ENCODE results near the gene LAMA3. TPM values are rescaled to one million over a fixed set of nuclear protein-coding genes. Genes with fewer than 3 reads are reported as not detected.
A peak's percentile ranks its signal among the peaks of the same experiment; 100 is the strongest.

Gene LAMA3
- total RNA-seq, 1 experiment from 2014 or later = 8.1 TPM

DNA sequence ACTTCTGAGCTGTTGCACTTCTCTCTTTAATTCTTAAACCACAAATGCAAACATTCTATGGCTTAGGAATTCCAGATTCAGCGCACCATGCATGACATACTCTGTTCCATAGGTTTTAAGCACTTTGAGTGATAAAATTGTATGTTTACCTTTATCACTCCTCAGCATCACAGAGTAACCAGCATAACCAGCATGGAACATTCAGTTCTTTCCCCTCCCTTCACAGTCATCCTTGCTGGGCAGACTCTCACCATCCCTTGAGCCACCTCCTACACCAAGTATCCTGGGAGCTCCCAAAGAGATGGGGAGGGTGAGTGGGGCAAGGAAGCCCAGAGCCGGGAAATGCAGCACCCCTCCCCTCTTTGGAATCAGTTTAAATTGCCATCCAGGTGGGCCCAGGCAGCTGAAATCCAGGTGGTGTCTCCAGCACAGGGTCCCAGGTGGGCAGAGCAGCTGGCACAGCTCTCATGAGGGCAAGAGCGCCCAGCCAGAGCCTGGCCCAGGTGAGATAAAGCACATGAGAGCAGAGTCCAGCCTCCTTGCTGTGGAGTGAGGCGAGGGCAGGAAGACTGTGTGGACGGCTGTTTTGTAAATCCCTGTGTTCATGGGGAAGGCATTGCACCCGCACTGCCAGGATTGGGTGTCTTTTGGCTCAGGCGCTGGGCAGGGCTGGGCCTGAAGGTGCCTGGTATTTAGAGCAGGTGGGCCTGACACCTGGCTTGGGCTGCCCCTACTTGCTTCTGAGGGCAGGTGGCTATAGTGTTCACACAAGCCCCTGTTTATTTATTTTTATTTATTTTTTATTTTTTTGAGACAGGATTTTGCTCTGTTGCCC lies 36.8 kb downstream of the LAMA3 start:
- H3K27me3 ChIP-seq (ENCODE audit: control insufficient read depth, insufficient read depth, low read length) = no peaks in the 10 kb centered on the region
- H3K9me3 ChIP-seq (ENCODE audit: control insufficient read depth, insufficient read depth, low read depth, low read length) = no peaks in the 10 kb centered on the region
- no peak overlapping the region for H3K4me3 ChIP-seq (ENCODE audit: low read depth in 2 of 2, low read length in 2 of 2)
- H3K4me1 ChIP-seq (ENCODE audit: control insufficient read depth, insufficient read depth, low read length) = no peaks in the 10 kb centered on the region
- intact Hi-C loops (cut with micrococcal nuclease; ENCODE audit: unreplicated experiment) (no loop called here), in situ Hi-C loops (cut with HindIII; ENCODE audit: low pct_unique_long_range_greater_than_20kb, low sequenced_read_pairs) (no loop called here)
- POLR2A ChIA-PET = interaction anchor here (0.5 kb wide), 1 partner anchor 14 kb away, joined by 3 read pairs; no protein-coding TSS in a partner anchor
- no peaks in the 10 kb centered on the region for H3K36me3 ChIP-seq (ENCODE audit: control insufficient read depth, insufficient read depth, low read length)
- no TSS peak for BruUV-seq (replicated peaks)
- TF ChIP-seq POLR2AphosphoS5 (IDR thresholded peaks at IDR 0.05; ENCODE audit: low read depth, low read length) (no peak), TCF7L2 (IDR thresholded peaks at IDR 0.05; ENCODE audit: low read depth, low read length) (no peak), SIN3A (IDR thresholded peaks at IDR 0.05; ENCODE audit: borderline replicate concordance, insufficient read depth, low read depth, low read length) (no peak)
- TF ChIP-seq, protein P1, sequence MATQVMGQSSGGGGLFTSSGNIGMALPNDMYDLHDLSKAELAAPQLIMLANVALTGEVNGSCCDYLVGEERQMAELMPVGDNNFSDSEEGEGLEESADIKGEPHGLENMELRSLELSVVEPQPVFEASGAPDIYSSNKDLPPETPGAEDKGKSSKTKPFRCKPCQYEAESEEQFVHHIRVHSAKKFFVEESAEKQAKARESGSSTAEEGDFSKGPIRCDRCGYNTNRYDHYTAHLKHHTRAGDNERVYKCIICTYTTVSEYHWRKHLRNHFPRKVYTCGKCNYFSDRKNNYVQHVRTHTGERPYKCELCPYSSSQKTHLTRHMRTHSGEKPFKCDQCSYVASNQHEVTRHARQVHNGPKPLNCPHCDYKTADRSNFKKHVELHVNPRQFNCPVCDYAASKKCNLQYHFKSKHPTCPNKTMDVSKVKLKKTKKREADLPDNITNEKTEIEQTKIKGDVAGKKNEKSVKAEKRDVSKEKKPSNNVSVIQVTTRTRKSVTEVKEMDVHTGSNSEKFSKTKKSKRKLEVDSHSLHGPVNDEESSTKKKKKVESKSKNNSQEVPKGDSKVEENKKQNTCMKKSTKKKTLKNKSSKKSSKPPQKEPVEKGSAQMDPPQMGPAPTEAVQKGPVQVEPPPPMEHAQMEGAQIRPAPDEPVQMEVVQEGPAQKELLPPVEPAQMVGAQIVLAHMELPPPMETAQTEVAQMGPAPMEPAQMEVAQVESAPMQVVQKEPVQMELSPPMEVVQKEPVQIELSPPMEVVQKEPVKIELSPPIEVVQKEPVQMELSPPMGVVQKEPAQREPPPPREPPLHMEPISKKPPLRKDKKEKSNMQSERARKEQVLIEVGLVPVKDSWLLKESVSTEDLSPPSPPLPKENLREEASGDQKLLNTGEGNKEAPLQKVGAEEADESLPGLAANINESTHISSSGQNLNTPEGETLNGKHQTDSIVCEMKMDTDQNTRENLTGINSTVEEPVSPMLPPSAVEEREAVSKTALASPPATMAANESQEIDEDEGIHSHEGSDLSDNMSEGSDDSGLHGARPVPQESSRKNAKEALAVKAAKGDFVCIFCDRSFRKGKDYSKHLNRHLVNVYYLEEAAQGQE (IDR thresholded peaks at IDR 0.05; ENCODE audit: insufficient read depth in 1 of 2, low read depth in 2 of 2, low read length in 1 of 2) = no peak
- TF ChIP-seq, protein P2, sequence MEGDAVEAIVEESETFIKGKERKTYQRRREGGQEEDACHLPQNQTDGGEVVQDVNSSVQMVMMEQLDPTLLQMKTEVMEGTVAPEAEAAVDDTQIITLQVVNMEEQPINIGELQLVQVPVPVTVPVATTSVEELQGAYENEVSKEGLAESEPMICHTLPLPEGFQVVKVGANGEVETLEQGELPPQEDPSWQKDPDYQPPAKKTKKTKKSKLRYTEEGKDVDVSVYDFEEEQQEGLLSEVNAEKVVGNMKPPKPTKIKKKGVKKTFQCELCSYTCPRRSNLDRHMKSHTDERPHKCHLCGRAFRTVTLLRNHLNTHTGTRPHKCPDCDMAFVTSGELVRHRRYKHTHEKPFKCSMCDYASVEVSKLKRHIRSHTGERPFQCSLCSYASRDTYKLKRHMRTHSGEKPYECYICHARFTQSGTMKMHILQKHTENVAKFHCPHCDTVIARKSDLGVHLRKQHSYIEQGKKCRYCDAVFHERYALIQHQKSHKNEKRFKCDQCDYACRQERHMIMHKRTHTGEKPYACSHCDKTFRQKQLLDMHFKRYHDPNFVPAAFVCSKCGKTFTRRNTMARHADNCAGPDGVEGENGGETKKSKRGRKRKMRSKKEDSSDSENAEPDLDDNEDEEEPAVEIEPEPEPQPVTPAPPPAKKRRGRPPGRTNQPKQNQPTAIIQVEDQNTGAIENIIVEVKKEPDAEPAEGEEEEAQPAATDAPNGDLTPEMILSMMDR (IDR thresholded peaks at IDR 0.05) = no peak
- no peak overlapping the region for H3K27ac ChIP-seq (ENCODE audit: low read length)
- DNase-seq (ENCODE audit: low read depth, low spot score) (no peak), ATAC-seq (peak; percentile 26; the same call in 1 of the 2 replicates)
- CTCF ChIA-PET = no interaction called here

DNA sequence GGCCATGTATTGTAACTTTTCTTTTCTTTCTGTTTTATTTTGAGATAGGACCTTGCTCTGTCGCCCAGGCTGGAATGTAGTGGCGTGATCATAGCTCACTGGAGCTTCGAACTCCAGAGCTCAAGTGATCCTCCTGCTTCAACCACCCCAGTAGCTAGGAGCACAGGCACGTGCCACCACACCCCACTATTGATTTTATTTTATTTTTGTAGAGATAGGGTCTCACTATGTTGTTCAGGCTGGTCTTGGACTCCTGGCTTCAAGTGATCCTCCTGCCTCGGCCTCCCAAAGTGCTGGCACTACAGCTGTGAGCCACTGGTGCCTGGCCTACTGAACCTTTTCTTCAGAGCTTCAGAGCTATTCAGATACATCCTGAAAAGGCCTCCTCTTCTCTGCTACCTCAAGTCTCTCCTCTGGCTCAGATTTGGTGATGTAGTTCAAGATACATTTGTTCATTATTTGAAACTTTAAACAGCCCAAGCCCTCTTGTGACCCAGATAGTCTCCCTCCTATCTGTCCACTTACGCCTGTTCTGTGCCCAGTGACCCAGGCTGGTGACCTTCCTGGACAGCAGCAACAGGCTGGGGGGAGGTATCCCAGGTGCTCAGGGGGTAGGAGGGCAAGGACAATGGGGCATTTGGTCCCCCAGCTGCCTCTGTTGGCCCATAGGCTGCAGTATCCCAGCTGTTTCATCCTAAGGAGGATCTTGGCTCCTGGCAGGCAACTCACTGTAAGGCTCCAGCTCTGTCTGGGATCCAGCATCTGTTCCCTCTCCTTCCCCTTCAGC lies 38.6 kb downstream of the LAMA3 start:
- DNase-seq (ENCODE audit: low read depth, low spot score) (no peak), ATAC-seq (no peak)
- ChIA-PET POLR2A (no interaction called here), CTCF (no interaction called here)
- Histone ChIP-seq H3K4me3 (ENCODE audit: low read depth in 2 of 2, low read length in 2 of 2) (no peak overlapping the region), H3K4me1 (ENCODE audit: control insufficient read depth, insufficient read depth, low read length) (no peaks in the 10 kb centered on the region), H3K36me3 (ENCODE audit: control insufficient read depth, insufficient read depth, low read length) (no peaks in the 10 kb centered on the region), H3K9me3 (ENCODE audit: control insufficient read depth, insufficient read depth, low read depth, low read length) (no peaks in the 10 kb centered on the region), H3K27ac (ENCODE audit: low read length) (no peak overlapping the region), H3K27me3 (ENCODE audit: control insufficient read depth, insufficient read depth, low read length) (no peaks in the 10 kb centered on the region)
- TF ChIP-seq POLR2AphosphoS5 (IDR thresholded peaks at IDR 0.05; ENCODE audit: low read depth, low read length) (no peak), TCF7L2 (IDR thresholded peaks at IDR 0.05; ENCODE audit: low read depth, low read length) (no peak), SIN3A (IDR thresholded peaks at IDR 0.05; ENCODE audit: borderline replicate concordance, insufficient read depth, low read depth, low read length) (no peak)
- TF ChIP-seq, protein P2 (IDR thresholded peaks at IDR 0.05) = no peak
- TF ChIP-seq, protein P1 (IDR thresholded peaks at IDR 0.05; ENCODE audit: insufficient read depth in 1 of 2, low read depth in 2 of 2, low read length in 1 of 2) = no peak
- BruUV-seq (replicated peaks) = no TSS peak
- in situ Hi-C loops (cut with HindIII; ENCODE audit: low pct_unique_long_range_greater_than_20kb, low sequenced_read_pairs) (no loop called here), intact Hi-C loops (cut with micrococcal nuclease; ENCODE audit: unreplicated experiment) (no loop called here)

All from Panc1 (cell line).